ENCODE results near the gene MYADM.
A peak's percentile ranks its signal among the peaks of the same experiment; 100 is the strongest.

The MYADM gene

DNA sequence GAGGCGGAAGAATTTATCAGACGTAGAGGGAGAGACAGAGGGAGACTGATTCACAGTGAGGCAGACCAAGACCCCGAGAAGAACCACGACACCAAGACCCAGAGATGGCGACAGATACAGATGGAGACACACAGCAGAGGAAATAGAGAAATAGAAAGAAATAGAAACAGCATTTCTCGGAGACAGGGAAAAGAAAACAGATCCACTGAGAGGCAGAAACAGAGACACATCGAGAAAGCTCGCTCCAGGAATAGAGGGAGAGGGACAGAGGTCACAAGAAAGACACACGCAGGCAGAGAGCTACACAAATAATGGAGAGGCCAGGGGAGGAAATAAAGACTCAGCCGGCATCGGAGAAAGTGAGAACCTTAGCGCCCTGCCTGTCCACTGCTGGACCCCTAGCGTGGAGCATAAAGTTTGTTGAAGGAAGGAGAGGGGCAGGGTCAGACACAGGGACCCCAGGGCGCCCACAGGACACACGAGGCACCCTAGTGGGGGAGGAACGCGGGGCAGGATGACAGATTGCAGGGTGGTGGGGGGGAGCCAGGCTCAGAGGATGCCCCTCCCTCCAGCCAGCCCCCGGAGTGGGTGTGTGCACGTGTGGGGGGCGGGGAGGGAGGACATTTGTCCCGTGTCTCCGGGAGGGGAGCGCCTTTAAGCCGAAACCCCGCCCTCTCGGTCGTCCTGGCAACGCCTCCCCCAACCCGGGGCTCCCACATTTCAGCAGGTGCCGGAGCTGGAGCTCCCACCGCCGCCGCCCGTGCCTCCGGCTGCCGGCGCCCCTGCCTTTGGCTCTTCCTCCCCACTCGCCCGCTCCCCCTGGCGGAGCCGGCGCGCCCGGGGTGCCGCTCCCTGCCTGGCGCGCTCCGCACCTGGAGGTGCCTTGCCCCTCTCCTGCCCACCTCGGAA is 14.1 kb downstream of the MYADM start, which contains the start of gene PRKCG:
TSS of gene PRKCG (plus strand) at position 716 of the 909 bp plus-strand sequence. CDS start 298 bp downstream, outside the sequence.
- Histone ChIP-seq H3K9ac (ENCODE audit: low read length) (peak within 1 kb of the TSS; percentile 25), H3K4me3 (ENCODE audit: low read length) (no peak within 1 kb of the TSS), H3K27me3 (ENCODE audit: control insufficient read depth, insufficient read depth, low read length) (peaks cover 57% of the 10 kb centered on the region), H3K9me3 (ENCODE audit: control insufficient read depth, low read length) (no peaks in the 10 kb centered on the region), H3K4me1 (ENCODE audit: control insufficient read depth, insufficient read depth, low read length) (peaks cover 24% of the 10 kb centered on the region), H3K36me3 (ENCODE audit: control insufficient read depth, insufficient read depth, low read length) (no peaks in the 10 kb centered on the region)

- peak overlapping the region; percentile 25 for H3K9ac ChIP-seq (ENCODE audit: low read length)
- no peaks in the 10 kb centered on the region for H3K36me3 ChIP-seq (ENCODE audit: control insufficient read depth, insufficient read depth, low read length)
- H3K4me1 ChIP-seq (ENCODE audit: control insufficient read depth, insufficient read depth, low read length) = peaks cover 24% of the 10 kb centered on the region
- H3K27me3 ChIP-seq (ENCODE audit: control insufficient read depth, insufficient read depth, low read length) = peaks cover 57% of the 10 kb centered on the region
- H3K4me3 ChIP-seq (ENCODE audit: low read length) = no peak overlapping the region
- no peaks in the 10 kb centered on the region for H3K9me3 ChIP-seq (ENCODE audit: control insufficient read depth, low read length)
These were observed 14.8 kb downstream of the MYADM start for GRCh38 chr19:53882391-53883050.

DNA sequence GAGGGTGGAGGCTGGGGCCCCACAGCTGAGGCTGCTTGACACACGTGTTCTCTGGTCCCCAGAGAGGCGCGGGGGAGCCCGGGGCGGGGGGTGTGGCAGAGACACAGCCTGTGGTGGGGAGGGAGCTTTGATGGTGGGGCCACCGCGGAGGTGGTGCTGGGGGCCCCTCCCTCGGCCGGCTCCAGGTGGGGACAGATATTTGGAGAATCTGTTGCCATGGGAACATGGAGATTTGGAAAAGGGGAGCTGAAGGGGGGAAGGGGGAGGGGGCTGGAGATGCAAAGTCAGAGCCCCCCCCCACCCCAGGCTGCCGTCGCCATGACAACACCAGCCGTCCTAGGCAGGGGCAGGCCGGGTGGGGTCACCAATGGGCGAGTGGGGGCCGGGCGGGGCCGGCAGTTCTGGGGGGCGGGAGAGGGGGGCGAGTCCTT is 15.6 kb downstream of the MYADM start:
- Histone ChIP-seq H3K4me3 (ENCODE audit: low read length) (no peak overlapping the region), H3K27me3 (ENCODE audit: control insufficient read depth, insufficient read depth, low read length) (peaks cover 57% of the 10 kb centered on the region)

GRCh38 chr19:53883741-53884140 is 16.1 kb downstream of the MYADM start:
- Histone ChIP-seq H3K4me3 (ENCODE audit: low read length) (no peak overlapping the region), H3K9ac (ENCODE audit: low read length) (no peak overlapping the region), H3K9me3 (ENCODE audit: control insufficient read depth, low read length) (no peaks in the 10 kb centered on the region), H3K4me1 (ENCODE audit: control insufficient read depth, insufficient read depth, low read length) (peaks cover 23% of the 10 kb centered on the region), H3K27me3 (ENCODE audit: control insufficient read depth, insufficient read depth, low read length) (peaks cover 57% of the 10 kb centered on the region), H3K36me3 (ENCODE audit: control insufficient read depth, insufficient read depth, low read length) (no peaks in the 10 kb centered on the region)

More for the DNA sequence above, 15.6 kb downstream of the MYADM start:
- H3K4me1 ChIP-seq (ENCODE audit: control insufficient read depth, insufficient read depth, low read length) = peaks cover 24% of the 10 kb centered on the region
- no peaks in the 10 kb centered on the region for H3K36me3 ChIP-seq (ENCODE audit: control insufficient read depth, insufficient read depth, low read length)
- H3K9ac ChIP-seq (ENCODE audit: low read length) = no peak overlapping the region
- H3K9me3 ChIP-seq (ENCODE audit: control insufficient read depth, low read length) = no peaks in the 10 kb centered on the region

DNA sequence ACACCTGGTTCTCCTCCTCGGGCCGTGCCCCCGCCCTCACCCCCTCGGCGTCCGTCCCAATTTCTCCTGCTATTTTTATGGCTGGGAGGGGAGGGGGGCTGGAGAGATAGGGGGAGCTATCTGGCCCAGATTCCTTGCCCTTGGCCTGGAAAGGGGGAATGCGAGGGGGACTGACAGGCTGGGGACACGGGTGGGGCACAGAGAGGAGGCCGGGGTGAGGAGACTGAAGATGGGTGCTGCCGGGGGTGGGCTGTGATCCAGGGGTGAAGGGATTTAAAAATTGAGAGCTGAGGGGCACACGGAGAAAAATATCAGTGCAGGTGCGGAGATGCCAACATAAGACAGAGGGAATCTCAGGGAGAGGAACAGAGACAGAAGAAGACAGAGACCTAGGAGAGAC is 16.6 kb downstream of the MYADM start:
- H3K27me3 ChIP-seq (ENCODE audit: control insufficient read depth, insufficient read depth, low read length) = peaks cover 57% of the 10 kb centered on the region
- H3K9me3 ChIP-seq (ENCODE audit: control insufficient read depth, low read length) = no peaks in the 10 kb centered on the region
- no peaks in the 10 kb centered on the region for H3K36me3 ChIP-seq (ENCODE audit: control insufficient read depth, insufficient read depth, low read length)
- peaks cover 22% of the 10 kb centered on the region for H3K4me1 ChIP-seq (ENCODE audit: control insufficient read depth, insufficient read depth, low read length)
- no peak overlapping the region for H3K4me3 ChIP-seq (ENCODE audit: low read length)
- H3K9ac ChIP-seq (ENCODE audit: low read length) = no peak overlapping the region

DNA sequence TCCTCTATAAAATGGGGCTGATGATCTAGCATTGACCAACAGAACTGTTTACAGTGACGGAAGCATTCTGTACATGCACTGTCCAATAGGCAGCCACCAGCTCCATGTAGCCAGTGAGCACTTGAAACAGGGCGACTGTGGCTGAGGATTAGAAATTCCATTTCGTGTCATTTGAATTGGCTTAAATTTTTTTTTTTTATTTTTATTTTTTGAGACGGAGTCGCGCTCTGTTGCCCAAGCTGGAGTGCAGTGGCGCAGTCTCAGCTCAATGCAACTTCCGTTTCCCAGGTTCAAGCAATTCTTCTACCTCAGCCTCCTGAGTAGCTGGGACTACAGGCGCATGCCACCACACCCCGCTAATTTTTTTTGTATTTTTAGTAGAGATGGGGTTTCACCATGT is 17.4 kb downstream of the MYADM start:
- Histone ChIP-seq H3K9me3 (ENCODE audit: control insufficient read depth, low read length) (no peaks in the 10 kb centered on the region), H3K36me3 (ENCODE audit: control insufficient read depth, insufficient read depth, low read length) (no peaks in the 10 kb centered on the region), H3K4me3 (ENCODE audit: low read length) (no peak overlapping the region), H3K4me1 (ENCODE audit: control insufficient read depth, insufficient read depth, low read length) (peaks cover 19% of the 10 kb centered on the region), H3K27me3 (ENCODE audit: control insufficient read depth, insufficient read depth, low read length) (peaks cover 50% of the 10 kb centered on the region), H3K9ac (ENCODE audit: low read length) (no peak overlapping the region)

DNA sequence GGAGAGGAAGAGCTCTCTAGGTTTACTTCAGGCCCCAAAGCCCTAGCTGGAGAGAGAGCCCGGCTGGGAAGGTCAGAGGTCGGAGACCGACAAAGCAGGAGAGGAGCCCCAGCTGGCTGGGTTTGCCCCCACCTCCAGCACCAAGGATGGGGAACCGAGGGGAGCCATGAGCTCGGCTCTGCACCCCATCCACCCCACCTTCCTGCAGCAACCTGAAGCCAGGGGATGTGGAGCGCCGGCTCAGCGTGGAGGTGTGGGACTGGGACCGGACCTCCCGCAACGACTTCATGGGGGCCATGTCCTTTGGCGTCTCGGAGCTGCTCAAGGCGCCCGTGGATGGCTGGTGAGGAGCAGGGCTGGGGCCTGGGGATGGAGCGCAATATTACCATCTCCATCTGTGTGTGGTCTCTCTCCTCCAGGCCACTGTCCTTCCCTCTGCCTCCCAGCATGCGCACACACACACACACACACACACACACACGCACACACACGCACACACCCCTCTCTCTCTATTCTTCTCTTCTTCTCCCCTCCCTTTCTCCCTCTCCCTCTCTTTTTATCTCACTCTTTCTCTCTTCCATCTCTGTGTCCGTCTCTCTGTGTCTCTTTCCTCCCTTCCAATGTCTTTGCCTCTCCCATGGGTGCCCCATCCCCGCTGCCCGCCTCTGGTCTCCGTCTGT is 24.8 kb downstream of the MYADM start:
- H3K36me3 ChIP-seq (ENCODE audit: control insufficient read depth, insufficient read depth, low read length) = no peaks in the 10 kb centered on the region
- no peak overlapping the region for H3K4me3 ChIP-seq (ENCODE audit: low read length)
- H3K27me3 ChIP-seq (ENCODE audit: control insufficient read depth, insufficient read depth, low read length) = peaks cover 15% of the 10 kb centered on the region
- H3K9me3 ChIP-seq (ENCODE audit: control insufficient read depth, low read length) = no peaks in the 10 kb centered on the region
- no peak overlapping the region for H3K9ac ChIP-seq (ENCODE audit: low read length)
- H3K4me1 ChIP-seq (ENCODE audit: control insufficient read depth, insufficient read depth, low read length) = peaks cover 4% of the 10 kb centered on the region

DNA sequence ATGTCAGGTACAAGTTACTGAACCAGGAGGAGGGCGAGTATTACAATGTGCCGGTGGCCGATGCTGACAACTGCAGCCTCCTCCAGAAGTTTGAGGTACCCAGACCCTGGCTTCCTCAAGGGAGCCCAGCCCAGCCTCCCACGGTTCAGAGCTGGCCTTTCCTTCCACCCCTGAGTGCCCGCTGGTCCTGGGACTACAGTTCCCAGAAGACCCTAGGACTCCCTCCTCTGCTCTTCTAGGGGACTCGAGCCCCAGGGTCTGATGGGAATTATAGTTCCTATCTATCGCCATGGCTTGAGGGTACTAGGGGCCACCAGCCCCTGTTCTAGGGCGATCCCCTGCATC is 25.3 kb downstream of the MYADM start:
- H3K9me3 ChIP-seq (ENCODE audit: control insufficient read depth, low read length) = no peaks in the 10 kb centered on the region
- no peaks in the 10 kb centered on the region for H3K36me3 ChIP-seq (ENCODE audit: control insufficient read depth, insufficient read depth, low read length)
- peaks cover 20% of the 10 kb centered on the region for H3K27me3 ChIP-seq (ENCODE audit: control insufficient read depth, insufficient read depth, low read length)
- H3K9ac ChIP-seq (ENCODE audit: low read length) = no peak overlapping the region
- peaks cover 4% of the 10 kb centered on the region for H3K4me1 ChIP-seq (ENCODE audit: control insufficient read depth, insufficient read depth, low read length)
- no peak overlapping the region for H3K4me3 ChIP-seq (ENCODE audit: low read length)

- no peaks in the 10 kb centered on the region for H3K36me3 ChIP-seq (ENCODE audit: control insufficient read depth, insufficient read depth, low read length)
- peaks cover 26% of the 10 kb centered on the region for H3K27me3 ChIP-seq (ENCODE audit: control insufficient read depth, insufficient read depth, low read length)
- no peaks in the 10 kb centered on the region for H3K4me1 ChIP-seq (ENCODE audit: control insufficient read depth, insufficient read depth, low read length)
- H3K9me3 ChIP-seq (ENCODE audit: control insufficient read depth, low read length) = no peaks in the 10 kb centered on the region
- no peak overlapping the region for H3K4me3 ChIP-seq (ENCODE audit: low read length)
- no peak overlapping the region for H3K9ac ChIP-seq (ENCODE audit: low read length)
These were observed 27.0 kb downstream of the MYADM start for GRCh38 chr19:53894707-53895106.

DNA sequence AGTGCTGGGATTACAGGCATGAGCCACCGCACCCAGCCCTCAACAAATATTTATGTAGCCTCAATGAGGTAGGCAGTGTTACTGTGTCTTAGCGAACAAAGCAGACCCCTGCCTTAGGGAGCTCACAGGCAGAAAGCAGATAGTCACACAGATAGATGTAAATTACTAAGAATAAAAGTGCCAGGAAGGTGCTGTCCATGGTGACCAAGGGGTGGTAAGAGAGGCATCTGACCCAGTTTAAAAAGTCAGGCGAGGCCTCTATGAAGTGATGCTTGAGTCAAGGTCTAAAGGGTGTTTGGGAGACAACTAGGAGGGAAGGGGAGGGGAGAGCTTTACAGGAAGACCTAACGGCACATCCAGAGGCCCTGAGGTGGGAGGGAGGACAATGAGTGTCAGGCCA is 29.0 kb downstream of the MYADM start:
- H3K36me3 ChIP-seq (ENCODE audit: control insufficient read depth, insufficient read depth, low read length) = no peaks in the 10 kb centered on the region
- no peaks in the 10 kb centered on the region for H3K4me1 ChIP-seq (ENCODE audit: control insufficient read depth, insufficient read depth, low read length)
- no peak overlapping the region for H3K9ac ChIP-seq (ENCODE audit: low read length)
- no peak overlapping the region for H3K4me3 ChIP-seq (ENCODE audit: low read length)
- peaks cover 24% of the 10 kb centered on the region for H3K27me3 ChIP-seq (ENCODE audit: control insufficient read depth, insufficient read depth, low read length)
- no peaks in the 10 kb centered on the region for H3K9me3 ChIP-seq (ENCODE audit: control insufficient read depth, low read length)

GRCh38 chr19:53897459-53897858 is 29.8 kb downstream of the MYADM start:
- no peaks in the 10 kb centered on the region for H3K36me3 ChIP-seq (ENCODE audit: control insufficient read depth, insufficient read depth, low read length)
- no peaks in the 10 kb centered on the region for H3K4me1 ChIP-seq (ENCODE audit: control insufficient read depth, insufficient read depth, low read length)
- no peak overlapping the region for H3K4me3 ChIP-seq (ENCODE audit: low read length)
- H3K9ac ChIP-seq (ENCODE audit: low read length) = no peak overlapping the region
- no peaks in the 10 kb centered on the region for H3K9me3 ChIP-seq (ENCODE audit: control insufficient read depth, low read length)
- H3K27me3 ChIP-seq (ENCODE audit: control insufficient read depth, insufficient read depth, low read length) = peaks cover 19% of the 10 kb centered on the region

DNA sequence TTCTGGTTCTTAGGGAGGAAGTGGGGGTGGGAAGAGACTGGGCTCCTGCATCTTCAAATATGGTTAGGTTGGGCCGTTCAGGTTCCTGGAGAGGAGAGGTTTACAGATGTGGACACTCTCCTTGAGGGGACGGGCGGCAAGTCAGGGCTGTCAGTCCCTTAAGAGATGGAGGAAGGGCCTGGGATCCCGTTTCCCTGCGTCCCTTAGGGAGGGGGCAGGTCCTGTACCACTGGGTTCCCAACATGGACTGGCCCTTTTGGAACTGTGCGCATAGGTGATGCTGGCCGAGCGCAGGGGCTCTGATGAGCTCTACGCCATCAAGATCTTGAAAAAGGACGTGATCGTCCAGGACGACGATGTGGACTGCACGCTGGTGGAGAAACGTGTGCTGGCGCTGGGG is 30.5 kb downstream of the MYADM start:
- Histone ChIP-seq H3K9ac (ENCODE audit: low read length) (no peak overlapping the region), H3K9me3 (ENCODE audit: control insufficient read depth, low read length) (no peaks in the 10 kb centered on the region), H3K27me3 (ENCODE audit: control insufficient read depth, insufficient read depth, low read length) (peaks cover 19% of the 10 kb centered on the region), H3K36me3 (ENCODE audit: control insufficient read depth, insufficient read depth, low read length) (no peaks in the 10 kb centered on the region), H3K4me3 (ENCODE audit: low read length) (no peak overlapping the region), H3K4me1 (ENCODE audit: control insufficient read depth, insufficient read depth, low read length) (no peaks in the 10 kb centered on the region)

Measured in mucosa of stomach (tissue), 1 donor.